Renal cortex interstitium (tissue), 11 donors: ENCODE data around the gene TMEM156. TPM values are rescaled to one million over a fixed set of nuclear protein-coding genes. Genes with fewer than 3 reads are reported as not detected.
"Not testable (repeated sequence)": the region's sequence is repeated elsewhere in the genome, so short reads cannot be mapped to it uniquely, and the experiment has no call there.

Experiments
- DNase-seq, 11 donors: peaks; one replicate each; pipeline ENCODE4 v3.0.0-alpha.2; 2013; ENCODE audit warnings: low read depth in 9 of 11, low spot score in 4 of 11; ENCODE audit errors: extremely low read depth in 1 of 11
- polyA plus RNA-seq, 3 donors: library from polyadenylated mRNA; unstranded; fragments of 120-200 nt; gene quantifications; one replicate each; pipeline ENCODE4 v1.2.1, GENCODE V29; 2013; ENCODE audit not compliant: insufficient read length in 3 of 3

Gene TMEM156
- polyA plus RNA-seq, 3 donors, result 3.0 to 4.3 (median 3.2) TPM

DNA sequence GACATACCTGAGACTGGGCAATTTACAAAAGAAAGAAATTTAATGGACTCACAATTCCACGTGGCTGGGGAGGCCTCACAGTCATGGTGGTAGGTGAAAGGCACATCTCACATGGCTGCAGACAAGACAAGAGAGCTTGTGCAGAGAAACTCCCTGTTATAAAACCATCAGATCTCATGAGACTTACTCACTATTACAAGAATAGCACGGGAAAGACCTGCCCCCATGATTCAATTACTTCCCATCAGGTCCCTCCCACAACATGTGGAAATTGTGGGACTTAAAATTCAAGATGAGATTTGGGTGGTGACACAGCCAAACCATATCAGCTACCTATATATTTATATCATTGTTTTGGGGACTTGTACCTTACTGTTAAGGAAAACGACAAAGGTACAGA lies 90.3 kb downstream of the TMEM156 start:
- DNase-seq, result not testable (repeated sequence)

DNA sequence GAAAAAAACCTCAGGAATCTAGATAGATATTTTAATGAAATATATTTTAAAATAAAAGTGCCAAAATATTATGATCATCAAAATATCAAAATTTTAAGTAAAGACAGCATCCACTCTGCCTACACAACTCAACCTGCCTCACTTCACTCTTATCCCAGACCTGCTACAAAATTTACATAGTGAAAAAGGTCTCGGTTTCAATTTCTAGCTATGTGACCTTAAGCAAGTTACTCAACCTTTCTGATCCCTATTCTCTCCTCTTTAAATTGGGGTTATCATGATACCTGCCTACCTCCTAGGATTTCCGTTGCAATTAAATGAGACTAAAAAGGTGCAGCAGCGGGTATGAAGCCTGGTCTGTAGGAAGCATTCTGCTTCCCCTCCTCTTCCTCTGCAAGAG lies 91.7 kb downstream of the TMEM156 start:
- DNase-seq, result no peak

DNA sequence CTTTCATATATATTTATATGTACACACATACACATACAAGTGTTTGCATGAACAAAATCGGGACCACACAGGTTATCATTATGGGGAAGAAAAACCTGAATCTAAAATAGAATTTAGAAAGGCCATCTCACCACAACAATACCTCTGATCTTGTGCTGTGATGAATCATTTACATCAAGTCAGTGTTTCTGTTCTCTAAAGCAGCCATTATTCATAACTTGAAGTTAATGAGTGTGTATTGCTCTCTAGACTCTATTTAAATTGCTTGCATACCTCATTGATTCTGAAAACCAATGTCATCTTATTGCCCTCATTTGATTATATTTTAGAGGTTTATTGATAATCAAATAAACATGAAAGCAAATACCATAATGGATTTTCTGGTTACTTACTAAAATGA lies 93.0 kb downstream of the TMEM156 start:
- DNase-seq, result no peak

DNA sequence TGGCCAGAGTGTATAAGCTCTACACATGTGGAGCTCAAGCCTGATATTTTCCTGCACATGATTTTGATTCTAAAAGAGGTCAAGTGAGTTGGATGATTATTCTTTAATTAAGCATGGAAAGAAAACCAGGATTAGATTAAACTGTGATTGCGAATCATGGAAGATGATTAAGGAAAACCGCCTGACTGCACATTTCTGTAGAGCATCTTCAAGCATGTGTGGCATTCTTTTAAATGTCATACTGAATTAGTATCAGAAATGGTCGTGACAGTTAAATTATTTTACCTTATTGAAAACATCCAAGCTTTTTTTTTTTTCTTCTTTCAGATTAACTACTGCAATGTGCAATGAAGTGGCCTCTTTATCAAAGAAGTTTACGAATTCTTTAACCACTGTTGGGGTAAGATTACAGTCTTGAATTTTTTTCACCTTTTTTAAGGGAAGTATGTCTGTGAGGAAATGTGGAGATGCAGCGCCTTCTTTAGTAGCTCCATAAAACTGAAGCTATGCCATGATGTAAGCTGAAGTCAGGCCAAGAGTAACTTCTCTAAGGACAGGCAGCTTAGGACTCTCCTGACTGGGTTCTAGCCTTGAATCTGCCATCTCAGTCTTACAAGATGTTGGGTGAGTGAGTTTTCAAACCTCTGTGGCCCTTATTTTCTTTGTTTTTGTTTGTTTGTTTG lies 96.7 kb downstream of the TMEM156 start:
- DNase-seq, result no peak

DNA sequence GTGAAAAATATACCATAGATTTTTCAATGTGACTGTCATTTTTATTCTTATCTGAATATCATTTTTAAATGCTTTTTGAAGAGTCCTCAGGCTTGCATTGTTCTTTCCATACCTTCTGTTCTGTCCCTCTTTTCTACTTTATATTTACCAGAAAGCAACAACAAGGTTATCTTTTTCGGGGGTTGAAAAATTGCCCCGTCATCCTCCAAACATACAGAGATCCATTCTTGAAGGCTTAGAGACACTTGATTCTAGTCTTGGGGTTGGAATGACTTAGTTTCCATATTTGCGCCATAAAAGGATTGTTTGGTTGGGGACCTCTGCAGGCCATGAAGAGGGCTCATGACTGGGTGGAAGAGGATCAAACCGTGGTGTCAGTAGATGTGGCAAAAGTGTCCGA lies 101.1 kb downstream of the TMEM156 start:
- no peak for DNase-seq

DNA sequence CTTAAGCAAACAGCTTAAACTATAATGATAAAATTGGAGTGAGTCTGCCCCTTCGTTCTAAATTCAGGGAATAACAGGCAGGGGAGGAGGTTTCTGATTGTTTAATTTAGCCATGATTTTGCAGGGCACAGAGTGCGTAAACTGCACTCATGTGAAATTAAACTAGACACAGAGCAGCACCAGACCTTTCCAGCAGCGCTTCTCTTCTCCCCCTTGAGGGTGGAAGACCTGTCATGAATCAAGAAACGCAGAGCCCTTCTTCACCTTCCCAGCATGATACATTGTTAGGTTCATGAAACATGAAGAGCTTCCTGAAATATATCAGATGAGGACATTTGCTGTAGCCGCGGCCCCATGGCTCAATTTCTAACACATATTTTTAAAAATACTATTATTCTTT lies 101.5 kb downstream of the TMEM156 start:
- no peak for DNase-seq

DNA sequence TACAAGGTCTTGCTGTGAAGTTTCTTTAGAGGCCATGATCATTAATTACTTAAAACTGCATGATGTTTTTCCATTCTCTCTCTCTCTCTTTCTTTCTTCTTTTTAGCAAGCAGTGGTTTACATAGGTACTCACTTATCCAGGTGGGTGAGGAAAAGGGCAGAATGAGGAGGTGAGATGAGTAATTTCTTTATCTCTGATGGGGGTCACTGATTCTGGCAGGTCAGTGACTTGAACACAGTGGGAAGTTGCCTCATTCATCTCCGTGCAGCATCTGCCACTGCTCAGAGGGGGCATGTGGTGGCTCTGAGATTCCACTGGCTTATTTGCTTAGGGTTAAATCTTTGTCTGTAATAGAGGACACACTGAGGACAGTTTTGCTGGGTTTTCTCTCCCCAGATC lies 102.0 kb downstream of the TMEM156 start:
- DNase-seq, result no peak

DNA sequence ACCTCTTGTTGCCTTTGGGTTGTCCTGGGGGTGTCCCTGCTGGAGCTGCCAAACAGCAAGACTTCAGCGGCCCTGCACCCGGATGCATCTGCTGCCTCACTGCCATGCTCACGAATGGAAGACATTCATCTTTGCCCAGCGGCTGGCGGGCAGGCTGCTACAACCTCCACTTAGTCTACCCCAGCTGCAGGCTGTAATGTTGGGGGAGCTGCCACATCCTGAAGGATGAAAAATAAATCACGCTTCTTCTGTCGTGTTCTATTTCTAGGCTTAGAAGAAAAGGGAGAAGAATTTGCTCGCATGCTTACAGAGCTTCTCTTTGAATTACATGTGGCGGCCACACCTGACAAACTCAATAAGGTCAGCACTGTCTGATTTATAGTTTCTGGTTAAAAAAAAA lies 103.2 kb downstream of the TMEM156 start:
- no peak for DNase-seq

DNA sequence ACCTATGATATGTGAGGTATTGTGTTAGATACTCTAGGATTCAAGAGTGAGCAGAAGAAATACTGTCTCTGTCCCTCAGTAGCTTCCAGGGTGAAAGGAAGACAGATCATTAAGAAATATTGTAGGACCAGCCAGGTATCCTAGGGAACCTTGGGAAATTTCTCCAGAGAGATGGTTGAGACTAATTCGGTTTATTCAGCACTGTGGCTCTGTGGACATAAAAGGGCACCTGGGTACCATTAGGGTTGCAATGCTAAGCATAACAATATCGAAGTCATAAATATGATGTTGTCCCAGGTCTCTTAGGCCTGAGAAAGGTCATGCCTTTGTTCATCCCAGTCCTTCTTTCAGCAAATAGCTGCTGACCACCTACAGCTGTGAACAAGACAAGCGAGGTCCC lies 103.6 kb downstream of the TMEM156 start:
- DNase-seq, result no peak

DNA sequence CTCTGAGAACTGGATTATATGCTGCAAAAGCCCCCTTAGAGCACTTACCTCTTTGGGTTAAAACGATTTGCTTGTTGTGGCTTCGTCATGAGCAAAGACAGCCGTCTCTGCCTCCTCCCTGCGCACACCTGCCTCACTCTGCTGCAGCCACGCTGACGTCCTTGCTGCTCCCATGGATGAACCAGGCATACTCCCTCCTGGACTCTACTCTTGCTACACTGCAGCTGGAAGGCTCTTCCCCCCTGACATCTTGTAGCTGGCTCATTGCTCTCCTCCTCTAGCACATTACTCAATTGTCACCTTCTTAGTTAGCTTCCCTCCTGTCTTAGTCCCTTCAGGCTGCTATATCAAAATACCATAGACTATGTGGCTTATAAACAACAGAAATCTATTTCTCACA lies 105.3 kb downstream of the TMEM156 start:
- DNase-seq, result no peak

DNA sequence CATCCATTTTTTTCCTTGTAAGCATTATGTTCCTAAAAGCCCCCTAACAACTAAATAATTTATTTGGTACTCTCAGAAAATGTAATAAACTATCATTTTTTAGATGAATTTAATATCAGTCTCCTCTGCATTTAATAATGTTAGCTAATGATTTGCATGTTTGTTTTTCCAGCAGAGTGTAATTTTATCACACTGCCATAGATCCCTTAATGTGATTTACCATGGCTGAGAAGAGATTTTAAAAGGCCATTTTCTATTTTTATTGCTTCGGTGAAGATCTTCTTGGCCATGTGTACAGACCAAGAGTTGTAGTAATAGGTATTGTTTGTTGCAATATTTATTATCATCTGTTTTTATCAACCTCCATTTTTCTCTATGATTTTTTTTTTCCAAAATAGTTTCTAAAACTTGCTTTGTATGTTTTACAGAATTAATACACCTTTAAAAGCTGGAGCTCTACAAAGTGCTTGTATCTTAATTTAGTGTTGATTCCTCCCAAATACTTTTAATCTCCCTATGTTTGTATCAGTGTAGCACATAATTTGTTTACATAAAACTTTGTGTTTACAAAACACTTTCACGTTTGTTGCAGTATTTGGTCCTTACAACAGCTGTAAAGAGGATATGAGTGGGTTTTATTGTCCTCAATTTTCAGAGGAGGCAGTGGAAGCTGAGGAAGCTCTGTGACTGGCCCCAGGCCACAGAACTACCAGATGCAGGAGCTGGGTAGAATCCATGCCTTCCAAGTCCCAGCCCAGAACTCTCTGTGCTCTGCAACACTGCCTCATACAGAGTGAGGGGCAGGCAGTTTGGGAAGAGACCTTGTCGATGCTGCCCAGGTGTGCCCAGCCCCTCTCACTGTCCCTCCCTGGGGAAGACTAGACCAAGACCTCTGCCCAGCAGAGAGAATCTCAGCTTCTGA lies 106.5 kb downstream of the TMEM156 start:
- no peak for DNase-seq

DNA sequence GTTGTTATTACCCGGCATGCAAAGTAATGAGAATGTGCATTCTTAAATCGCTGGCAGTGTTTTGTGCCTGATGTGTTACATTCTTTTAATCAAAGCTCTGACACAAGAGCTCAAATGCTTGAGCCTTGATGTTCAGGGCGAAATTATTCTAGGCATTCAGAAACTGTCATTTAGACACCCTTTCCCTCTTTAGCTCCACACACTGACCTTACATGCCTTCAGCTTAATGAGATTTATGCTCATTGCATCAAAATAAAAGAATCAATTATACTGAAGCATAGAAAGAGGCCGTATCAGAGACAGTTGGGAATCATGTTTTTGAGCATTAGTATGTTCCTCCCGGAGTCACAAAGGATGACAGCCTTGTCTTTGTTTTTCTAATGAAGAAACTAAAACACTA lies 107.9 kb downstream of the TMEM156 start:
- no peak for DNase-seq

DNA sequence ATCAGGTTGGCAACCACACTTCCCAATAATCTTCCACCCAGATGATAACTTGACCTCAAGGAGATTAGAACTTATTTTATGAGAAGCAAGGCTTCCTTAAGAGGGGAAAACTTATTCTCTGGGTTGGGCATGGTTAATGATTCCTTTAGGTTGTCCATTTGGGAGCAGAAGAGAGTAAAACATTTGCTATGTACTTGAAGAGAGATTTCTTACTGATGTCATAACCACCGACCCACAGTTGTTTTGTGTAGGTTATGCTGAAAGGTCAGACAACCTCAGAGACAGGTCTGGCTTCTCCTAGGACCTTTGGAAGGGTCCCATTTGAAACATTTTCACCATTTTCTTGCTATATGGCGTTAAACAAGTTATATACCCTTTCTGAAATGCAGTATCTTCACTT lies 108.5 kb downstream of the TMEM156 start:
- DNase-seq, result peak in 1 of 11 donors; percentile 36

DNA sequence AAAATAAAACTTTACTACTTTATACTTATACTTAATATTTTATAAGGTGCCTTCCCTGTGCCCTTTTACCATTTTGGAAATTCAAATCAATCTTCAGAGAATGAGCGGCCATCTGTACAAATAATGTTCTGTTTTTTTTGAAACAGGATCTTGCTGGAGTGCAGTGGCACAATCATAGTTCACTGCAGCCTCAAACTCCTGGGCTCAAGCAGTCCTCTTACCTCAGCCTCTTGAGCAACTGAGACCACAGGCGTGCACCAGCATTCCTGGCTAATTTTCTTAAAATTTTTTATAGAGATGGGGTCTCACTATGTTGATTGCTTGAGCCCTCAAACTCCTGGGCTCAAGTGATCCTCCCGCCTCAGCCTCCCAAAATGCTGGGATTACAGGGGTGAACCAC lies 111.1 kb downstream of the TMEM156 start:
- no peak for DNase-seq

DNA sequence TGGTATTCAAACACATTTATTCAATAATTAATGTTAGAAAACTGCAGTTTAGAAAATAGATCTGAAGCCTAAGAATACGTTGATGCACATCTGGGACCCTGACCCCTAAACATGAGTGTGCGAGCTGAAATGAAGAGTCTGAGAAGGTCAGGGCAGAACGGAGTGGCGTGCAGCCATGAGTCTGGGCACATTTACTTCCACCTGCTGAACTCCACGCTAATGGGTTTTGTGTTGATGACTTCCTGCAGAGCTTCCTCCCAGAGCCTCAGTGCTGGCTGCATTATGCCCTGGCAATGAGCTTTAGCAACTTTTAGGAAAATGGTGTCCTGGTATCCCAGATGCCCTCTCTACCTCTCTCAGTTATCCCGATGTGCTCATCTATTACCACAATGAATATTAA lies 111.5 kb downstream of the TMEM156 start:
- no peak for DNase-seq

DNA sequence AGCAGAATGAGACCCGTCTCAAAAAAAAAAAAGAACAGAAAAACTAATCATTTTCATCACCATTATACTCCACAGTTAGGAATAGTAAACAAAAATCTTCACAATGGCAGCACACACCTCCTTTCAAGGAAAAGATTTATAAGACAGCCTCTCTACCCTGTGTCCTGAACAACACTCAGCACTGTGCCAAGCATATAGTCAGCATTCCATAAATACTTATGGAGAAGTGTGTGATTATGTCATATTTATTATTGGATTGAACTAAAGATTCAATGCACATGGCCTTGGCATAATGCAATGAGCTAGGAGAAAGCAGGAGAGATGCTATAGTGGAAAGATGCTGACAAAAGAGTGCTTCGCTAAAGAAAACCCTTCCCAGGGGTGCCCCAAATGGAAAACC lies 112.0 kb downstream of the TMEM156 start:
- DNase-seq, result no peak

DNA sequence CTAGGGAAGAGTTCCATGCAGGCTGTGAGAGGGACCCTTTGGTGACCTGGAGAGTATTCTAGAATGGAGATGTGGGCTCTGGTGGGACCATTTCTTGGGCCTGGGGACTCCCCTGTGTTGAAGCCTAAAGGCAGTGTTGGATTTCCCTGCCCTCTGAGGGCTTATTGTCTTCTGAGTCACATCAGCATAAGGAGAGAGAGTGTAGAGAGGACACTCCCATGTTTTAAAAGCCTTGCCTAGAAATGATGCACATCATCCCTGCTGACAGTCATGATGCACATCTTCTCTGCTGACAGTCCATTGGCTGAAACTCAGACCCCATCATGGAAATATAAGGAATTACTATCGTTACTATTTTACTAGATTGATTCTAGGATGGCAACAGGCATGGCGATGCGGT lies 112.7 kb downstream of the TMEM156 start:
- no peak for DNase-seq

DNA sequence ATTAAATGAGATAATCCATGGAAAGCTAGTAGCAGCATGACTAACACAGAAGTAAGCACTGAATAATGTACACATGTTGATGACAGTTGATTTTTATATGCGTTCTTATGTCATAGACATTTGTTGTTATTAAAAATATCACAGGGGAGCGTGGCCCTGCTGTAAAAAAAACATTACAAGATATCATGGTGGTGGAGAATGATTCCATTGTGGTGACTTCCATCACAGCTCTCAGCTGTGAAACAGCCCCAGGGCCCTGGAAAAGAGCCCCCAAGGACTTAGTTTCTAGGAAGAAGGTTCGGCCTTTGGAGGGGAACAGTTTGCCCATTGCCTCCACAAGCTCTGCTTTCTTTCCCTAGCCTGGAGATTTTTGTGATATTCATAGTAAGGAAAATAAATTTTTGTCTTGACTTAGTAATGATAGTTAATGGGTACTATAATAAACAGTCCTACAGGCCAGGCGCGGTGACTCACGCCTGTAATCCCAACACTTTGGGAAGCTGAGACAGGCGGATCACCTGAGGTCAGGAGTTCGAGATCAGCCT lies 114.7 kb downstream of the TMEM156 start:
- DNase-seq, result no peak
